Smooth muscle cell (in vitro differentiated cells): ENCODE data around the gene RTTN. TPM values are rescaled to one million over a fixed set of nuclear protein-coding genes. Genes with fewer than 3 reads are reported as not detected.

Experiments
- DNase-seq: peaks from one replicate; lab custom pipeline; 2025; ENCODE audit not compliant: unreplicated experiment; lab: John Stamatoyannopoulos, UW
- H2AFZ ChIP-seq: fragments of 200-600 bp; sonication (generic); 2 replicates; pipeline ENCODE4 v1.6.0; 2016; ENCODE audit warnings: antibody characterized with exemption, low read depth, mild to moderate bottlenecking
- H3F3A ChIP-seq: fragments of 200-600 bp; sonication (generic); 2 replicates; pipeline ENCODE4 v1.6.0; 2017; ENCODE audit warnings: antibody characterized with exemption, low read depth
- H3K27ac ChIP-seq: fragments of 200-600 bp; sonication (generic); 2 replicates; pipeline ENCODE4 v1.5.1; 2016; ENCODE audit warnings: low read depth, mild to moderate bottlenecking
- H3K27me3 ChIP-seq: fragments of 200-600 bp; sonication (generic); 2 replicates; pipeline ENCODE4 v1.6.1; 2016; ENCODE audit warnings: low read depth, mild to moderate bottlenecking
- H3K36me3 ChIP-seq: fragments of 200-600 bp; sonication (generic); 2 replicates; pipeline ENCODE4 v1.5.1; 2016; ENCODE audit warnings: low read depth
- H3K4me1 ChIP-seq: fragments of 200-600 bp; sonication (generic); 2 replicates; pipeline ENCODE4 v1.5.1; 2016; ENCODE audit warnings: low read depth
- H3K4me2 ChIP-seq: fragments of 200-600 bp; sonication (generic); 2 replicates; pipeline ENCODE4 v1.6.0; 2016; ENCODE audit warnings: mild to moderate bottlenecking
- H3K4me3 ChIP-seq: fragments of 200-600 bp; sonication (generic); 2 replicates; pipeline ENCODE4 v1.5.1; 2016; ENCODE audit warnings: mild to moderate bottlenecking
- H3K79me2 ChIP-seq: fragments of 200-600 bp; sonication (generic); 2 replicates; pipeline ENCODE4 v1.6.0; 2016; ENCODE audit warnings: low read depth, mild to moderate bottlenecking
- H3K9ac ChIP-seq: fragments of 200-600 bp; sonication (generic); 2 replicates; pipeline ENCODE4 v1.6.0; 2016; ENCODE audit warnings: low read depth
- H3K9me3 ChIP-seq: fragments of 200-600 bp; sonication (generic); replicated peaks from 2 replicates; pipeline ENCODE4 v1.5.1; 2016; ENCODE audit warnings: low read depth
- H4K20me1 ChIP-seq: fragments of 200-600 bp; sonication (generic); 2 replicates; pipeline ENCODE4 v1.6.0; 2016; ENCODE audit warnings: low read depth
- CTCF ChIP-seq: fragments of 200-600 bp; sonication (generic); IDR thresholded peaks from 2 replicates; pipeline ENCODE4 v1.5.1; 2017; ENCODE audit warnings: borderline replicate concordance, mild to moderate bottlenecking, antibody characterized with exemption; ENCODE audit not compliant: insufficient read depth, poor library complexity, severe bottlenecking
- WGBS: methylation state at CpG from one replicate; pipeline ENCODE4 v1.1.7; 2016; ENCODE audit warnings: low lambda C conversion rate; 5-methylcytosine and 5-hydroxymethylcytosine counted together
- polyA plus RNA-seq: library from polyadenylated mRNA; unstranded; fragments of >200 nt; fragmentation: Nextera tagmentation; extraction: Ambion mirVana; gene quantifications from 2 replicates; pipeline ENCODE4 v1.2.1, GENCODE V29; 2016
- total RNA-seq: library from RNA; depleted of rRNA; stranded (reverse); fragments of >200 nt; gene quantifications from 2 replicates; pipeline ENCODE4 v1.2.3, GENCODE V29; 2014

The RTTN gene
- total and polyA plus RNA-seq, 2 experiments from 2014 or later: 3.6 to 17.3 TPM

- peaks cover 5% of the 10 kb centered on the region for H3K36me3 ChIP-seq
- WGBS: 98% methylated on average over 1 of the region's 1 CpG
- H3K9me3 ChIP-seq: no peaks in the 10 kb centered on the region
- no peaks in the 10 kb centered on the region for H3K4me1 ChIP-seq
- TF ChIP-seq CTCF: no peak
- H3K4me3 ChIP-seq: no peak overlapping the region
- H2AFZ ChIP-seq: no peak overlapping the region
- no peak for DNase-seq
- H3K27me3 ChIP-seq: no peaks in the 10 kb centered on the region
- no peaks in the 10 kb centered on the region for H4K20me1 ChIP-seq
- no peak overlapping the region for H3K9ac ChIP-seq
- no peak overlapping the region for H3K27ac ChIP-seq
- H3K4me2 ChIP-seq: no peak overlapping the region
- H3F3A ChIP-seq: no peaks in the 10 kb centered on the region
- no peaks in the 10 kb centered on the region for H3K79me2 ChIP-seq
These were observed 176.3 kb downstream of the RTTN start for GRCh38 chr18:70029163-70029562.

GRCh38 chr18:70028734-70029133 is 176.8 kb downstream of the RTTN start:
- no peak overlapping the region for H2AFZ ChIP-seq

GRCh38 chr18:70028084-70028483 is 177.4 kb downstream of the RTTN start:
- Histone ChIP-seq H3K9ac (no peak overlapping the region), H4K20me1 (no peaks in the 10 kb centered on the region), H3K27ac (no peak overlapping the region), H3K4me3 (no peak overlapping the region), H3K36me3 (peaks cover 5% of the 10 kb centered on the region), H3K79me2 (no peaks in the 10 kb centered on the region), H2AFZ (no peak overlapping the region), H3K4me2 (no peak overlapping the region), H3K4me1 (no peaks in the 10 kb centered on the region), H3F3A (no peaks in the 10 kb centered on the region), H3K9me3 (no peaks in the 10 kb centered on the region), H3K27me3 (no peaks in the 10 kb centered on the region)
- TF ChIP-seq CTCF: no peak
- no peak for DNase-seq
- WGBS: 87% methylated on average over 3 of the region's 3 CpGs

More at GRCh38 chr18:70028734-70029133, 176.8 kb downstream of the RTTN start:
- Histone ChIP-seq H3K4me1 (no peaks in the 10 kb centered on the region), H3K9me3 (no peaks in the 10 kb centered on the region), H3K27me3 (no peaks in the 10 kb centered on the region), H4K20me1 (no peaks in the 10 kb centered on the region), H3K79me2 (no peaks in the 10 kb centered on the region), H3K4me2 (no peak overlapping the region), H3K27ac (no peak overlapping the region), H3K4me3 (no peak overlapping the region), H3F3A (no peaks in the 10 kb centered on the region), H3K9ac (no peak overlapping the region), H3K36me3 (peaks cover 5% of the 10 kb centered on the region)
- 99% methylated on average over 3 of the region's 3 CpGs for WGBS
- no peak for DNase-seq
- TF ChIP-seq CTCF: no peak

GRCh38 chr18:70025580-70025979 is 179.9 kb downstream of the RTTN start:
- Histone ChIP-seq H3K9ac (no peak overlapping the region), H3K4me1 (no peaks in the 10 kb centered on the region), H3K36me3 (peaks cover 5% of the 10 kb centered on the region), H3K79me2 (no peaks in the 10 kb centered on the region), H3K27ac (no peak overlapping the region), H3K4me2 (no peak overlapping the region), H3K9me3 (no peaks in the 10 kb centered on the region), H2AFZ (no peak overlapping the region), H3K4me3 (no peak overlapping the region), H4K20me1 (no peaks in the 10 kb centered on the region), H3F3A (no peaks in the 10 kb centered on the region), H3K27me3 (no peaks in the 10 kb centered on the region)
- DNase-seq: no peak
- 88% methylated on average over 5 of the region's 5 CpGs for WGBS
- no peak for TF ChIP-seq CTCF
